GM12875 (cell line): ENCODE results near the gene HOXD8.

ENCODE experiments used
- H3K4me3 ChIP-seq: one replicate; pipeline ENCODE4 v1.5.1; 2011; ENCODE audit warnings: low read depth, low read length, control low read depth
- TF ChIP-seq, protein P1 (sequence below): IDR thresholded peaks from 2 replicates; pipeline ENCODE4 v1.5.1; 2011; ENCODE audit warnings: low read depth, mild to moderate bottlenecking, control low read depth, inconsistent platforms, low read length, moderate library complexity, borderline replicate concordance; ENCODE audit not compliant: insufficient read depth

HOXD8 gene

DNA sequence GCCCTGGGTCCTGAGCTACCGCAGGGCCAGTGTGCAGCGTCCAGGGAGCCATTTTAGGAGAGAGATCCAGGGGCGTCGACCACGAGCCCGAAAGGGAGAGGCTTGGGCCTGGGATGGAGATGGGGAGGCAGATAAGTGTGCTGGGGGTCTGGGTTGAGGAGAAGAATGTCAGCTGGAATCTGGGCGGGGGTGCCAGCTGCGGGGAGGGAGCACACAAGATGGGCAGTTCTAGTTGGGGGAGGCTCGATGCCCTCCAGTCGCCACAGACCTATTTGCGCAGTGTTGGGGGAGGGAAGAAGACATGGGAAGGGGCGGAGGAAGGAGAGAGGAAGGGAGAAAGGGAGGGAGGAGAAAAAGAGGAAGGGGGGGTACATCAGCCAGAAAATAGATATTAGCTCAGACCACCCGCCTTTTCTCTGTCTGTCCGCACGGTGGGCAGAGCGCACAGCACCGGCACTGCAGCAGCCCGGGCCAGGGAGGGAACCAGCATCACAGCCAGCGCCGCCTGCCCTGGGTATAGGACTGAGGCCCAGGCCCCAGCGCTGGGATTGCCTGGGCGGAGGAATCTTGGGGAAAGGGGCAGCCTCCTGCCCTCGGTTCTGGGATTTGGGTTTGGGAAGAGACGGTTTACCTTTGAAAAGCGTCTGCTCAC is 24.3 kb upstream of the HOXD8 start:
- no peak overlapping the region for H3K4me3 ChIP-seq

DNA sequence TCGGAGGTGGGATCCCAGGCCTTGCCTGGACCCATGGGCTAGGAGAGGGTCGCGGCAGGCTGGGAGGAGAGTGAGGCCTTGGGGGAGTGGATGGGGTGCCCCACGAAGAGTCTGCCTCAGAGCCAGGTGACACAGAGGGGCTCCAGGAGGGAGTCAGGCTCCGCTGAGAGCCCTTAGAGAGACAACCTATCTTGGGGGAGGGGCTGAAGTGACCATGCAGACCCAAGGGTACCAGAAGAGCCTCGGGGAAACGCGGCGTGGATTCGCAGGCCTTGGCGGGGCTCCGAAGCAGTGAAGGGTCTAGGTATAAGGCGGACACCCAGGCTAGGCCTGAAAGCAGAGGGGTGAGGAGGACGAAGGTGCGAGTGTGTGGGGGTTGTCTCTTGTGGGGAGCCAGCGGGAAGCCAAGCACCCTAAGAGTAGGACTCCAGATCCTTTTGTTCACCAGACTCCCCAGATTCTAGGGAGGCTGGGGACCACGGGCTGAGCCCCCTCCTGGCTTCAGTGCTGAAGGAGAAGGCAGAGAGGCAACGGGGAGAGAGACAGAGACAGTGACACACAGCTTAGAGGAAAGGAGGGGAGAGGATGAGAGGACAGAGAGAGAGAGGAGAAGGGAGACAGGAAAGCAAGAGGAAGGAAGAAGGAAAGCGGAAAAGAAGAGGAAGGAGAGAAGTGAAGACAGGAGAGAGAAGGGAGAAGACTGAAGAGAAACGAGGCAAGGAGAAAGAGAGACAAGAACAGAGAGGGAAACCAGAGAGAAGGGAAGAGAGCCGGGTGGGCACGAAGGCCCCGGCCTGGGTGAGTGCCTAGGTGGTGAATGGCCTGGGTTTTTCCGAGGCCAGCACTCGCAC is 23.6 kb upstream of the HOXD8 start:
- TF ChIP-seq, protein P1, sequence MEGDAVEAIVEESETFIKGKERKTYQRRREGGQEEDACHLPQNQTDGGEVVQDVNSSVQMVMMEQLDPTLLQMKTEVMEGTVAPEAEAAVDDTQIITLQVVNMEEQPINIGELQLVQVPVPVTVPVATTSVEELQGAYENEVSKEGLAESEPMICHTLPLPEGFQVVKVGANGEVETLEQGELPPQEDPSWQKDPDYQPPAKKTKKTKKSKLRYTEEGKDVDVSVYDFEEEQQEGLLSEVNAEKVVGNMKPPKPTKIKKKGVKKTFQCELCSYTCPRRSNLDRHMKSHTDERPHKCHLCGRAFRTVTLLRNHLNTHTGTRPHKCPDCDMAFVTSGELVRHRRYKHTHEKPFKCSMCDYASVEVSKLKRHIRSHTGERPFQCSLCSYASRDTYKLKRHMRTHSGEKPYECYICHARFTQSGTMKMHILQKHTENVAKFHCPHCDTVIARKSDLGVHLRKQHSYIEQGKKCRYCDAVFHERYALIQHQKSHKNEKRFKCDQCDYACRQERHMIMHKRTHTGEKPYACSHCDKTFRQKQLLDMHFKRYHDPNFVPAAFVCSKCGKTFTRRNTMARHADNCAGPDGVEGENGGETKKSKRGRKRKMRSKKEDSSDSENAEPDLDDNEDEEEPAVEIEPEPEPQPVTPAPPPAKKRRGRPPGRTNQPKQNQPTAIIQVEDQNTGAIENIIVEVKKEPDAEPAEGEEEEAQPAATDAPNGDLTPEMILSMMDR: no peak
- H3K4me3 ChIP-seq: no peak overlapping the region

More for the DNA sequence above, 24.3 kb upstream of the HOXD8 start:
- TF ChIP-seq, protein P1: no peak

DNA sequence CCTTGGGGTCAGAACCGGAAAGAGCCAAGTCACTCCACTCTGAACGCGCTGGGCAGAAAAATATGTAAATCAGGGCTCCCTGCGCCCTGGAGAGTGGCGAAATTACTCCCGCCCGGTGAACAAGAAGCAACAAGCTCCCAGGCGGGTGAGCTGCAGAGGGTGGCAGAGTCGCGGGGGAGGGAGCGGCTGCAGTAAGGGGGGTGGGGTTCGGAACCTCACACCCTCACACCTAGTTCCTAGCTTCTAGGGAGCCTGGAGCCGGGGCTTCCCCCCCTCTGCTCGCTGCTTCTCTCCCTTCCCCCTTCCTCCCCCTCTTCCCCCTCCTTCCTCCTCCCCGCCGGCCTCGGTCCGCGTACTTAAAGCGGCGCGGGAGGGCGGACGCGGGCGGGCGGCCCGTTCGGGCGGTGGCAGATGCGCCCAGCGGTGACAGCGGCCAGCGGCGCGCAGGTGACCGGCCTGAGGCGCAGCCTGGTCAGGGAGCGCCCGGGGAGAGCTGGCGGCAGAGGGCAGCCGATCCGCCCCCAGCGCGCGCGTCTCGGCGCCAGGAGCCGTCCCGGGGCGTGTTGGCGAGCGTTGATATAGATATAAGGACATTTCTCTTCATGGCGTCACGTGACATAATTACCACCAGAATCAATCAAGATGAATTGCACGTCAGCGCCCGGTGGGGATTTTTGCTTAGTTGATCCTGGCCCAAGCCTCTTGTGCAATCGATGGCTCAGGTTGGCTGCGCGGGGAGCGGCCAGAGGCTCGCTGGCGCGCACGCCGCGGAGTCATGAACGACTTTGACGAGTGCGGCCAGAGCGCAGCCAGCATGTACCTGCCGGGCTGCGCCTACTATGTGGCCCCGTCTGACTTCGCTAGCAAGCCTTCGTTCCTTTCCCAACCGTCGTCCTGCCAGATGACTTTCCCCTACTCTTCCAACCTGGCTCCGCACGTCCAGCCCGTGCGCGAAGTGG is 22.6 kb upstream of the HOXD8 start, which contains the start of gene HOXD11:
Gene HOXD11, plus strand, starts transcription at position 700 of the 959 bp plus-strand sequence. Its CDS starts 76 bp downstream, at position 776.
- TF ChIP-seq, protein P1: no peak
- H3K4me3 ChIP-seq: peak within 1 kb of the TSS; percentile 26

DNA sequence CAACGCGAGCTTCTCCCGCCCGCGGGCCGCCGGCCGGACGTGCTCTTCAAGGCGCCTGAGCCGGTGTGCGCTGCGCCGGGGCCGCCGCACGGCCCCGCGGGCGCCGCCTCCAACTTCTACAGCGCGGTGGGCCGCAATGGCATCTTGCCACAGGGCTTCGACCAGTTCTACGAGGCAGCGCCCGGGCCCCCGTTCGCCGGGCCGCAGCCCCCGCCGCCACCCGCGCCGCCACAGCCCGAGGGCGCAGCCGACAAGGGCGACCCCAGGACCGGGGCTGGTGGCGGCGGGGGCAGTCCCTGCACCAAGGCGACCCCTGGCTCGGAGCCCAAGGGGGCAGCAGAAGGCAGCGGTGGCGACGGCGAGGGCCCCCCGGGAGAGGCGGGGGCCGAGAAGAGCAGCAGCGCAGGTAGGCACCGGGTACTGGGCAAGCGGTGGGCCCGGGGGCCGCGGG is 21.7 kb upstream of the HOXD8 start:
- TF ChIP-seq, protein P1: no peak
- no peak overlapping the region for H3K4me3 ChIP-seq

DNA sequence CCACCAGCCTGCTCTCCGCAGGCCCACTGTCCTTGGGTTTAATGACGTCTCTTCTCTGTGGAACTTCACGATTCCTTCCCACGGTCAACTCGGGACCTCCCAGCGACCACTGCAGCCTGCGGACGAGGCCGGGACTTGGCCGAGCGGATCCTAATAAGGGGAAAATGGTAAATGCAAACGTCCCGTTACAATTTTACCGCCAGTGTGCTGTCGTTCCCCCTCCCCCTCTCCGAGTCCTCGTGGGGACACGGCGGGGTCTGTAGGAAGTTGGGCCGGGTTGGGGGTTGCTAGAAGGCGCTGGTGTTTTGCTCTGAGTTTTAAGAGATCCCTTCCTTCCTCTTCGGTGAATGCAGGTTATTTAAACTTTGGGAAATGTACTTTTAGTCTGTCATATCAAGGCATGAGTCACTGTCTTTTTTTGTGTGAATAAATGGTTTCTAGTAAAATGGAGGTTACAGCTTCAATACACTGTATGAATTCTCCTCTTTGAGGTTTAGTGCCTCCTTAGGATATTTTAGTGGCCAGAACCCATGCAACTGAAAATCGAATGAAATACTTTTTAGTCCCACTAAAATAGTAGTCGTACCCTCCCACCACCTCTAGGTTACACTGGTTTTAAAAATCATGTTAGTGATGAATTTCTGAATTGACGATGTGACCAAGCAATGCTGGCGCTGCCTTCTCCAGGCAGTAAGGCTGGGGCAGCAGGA is 20.2 kb upstream of the HOXD8 start:
- H3K4me3 ChIP-seq: no peak overlapping the region
- TF ChIP-seq, protein P1: no peak

DNA sequence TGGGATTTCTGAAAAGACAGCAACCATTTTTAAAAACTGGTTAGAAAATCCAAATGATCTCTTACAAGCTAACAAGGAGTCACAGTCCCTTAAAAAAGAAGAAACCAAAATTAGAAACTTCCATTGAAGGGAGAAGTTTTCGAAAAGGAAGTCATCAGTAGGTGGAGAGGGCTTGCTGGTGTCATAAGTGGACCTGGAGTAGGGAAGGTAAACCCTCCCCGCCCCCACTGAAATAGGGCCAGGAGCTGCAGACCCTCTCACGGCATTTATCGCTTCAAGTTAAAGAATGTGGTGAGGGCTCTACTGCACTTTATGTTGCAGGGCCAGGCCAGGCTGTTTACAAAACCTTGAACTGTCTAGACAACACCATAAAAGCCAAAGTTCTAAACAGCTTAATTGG is 19.6 kb upstream of the HOXD8 start:
- H3K4me3 ChIP-seq: no peak overlapping the region
- TF ChIP-seq, protein P1: no peak
